ENCODE results near the gene CALML5.

CALML5 gene

DNA sequence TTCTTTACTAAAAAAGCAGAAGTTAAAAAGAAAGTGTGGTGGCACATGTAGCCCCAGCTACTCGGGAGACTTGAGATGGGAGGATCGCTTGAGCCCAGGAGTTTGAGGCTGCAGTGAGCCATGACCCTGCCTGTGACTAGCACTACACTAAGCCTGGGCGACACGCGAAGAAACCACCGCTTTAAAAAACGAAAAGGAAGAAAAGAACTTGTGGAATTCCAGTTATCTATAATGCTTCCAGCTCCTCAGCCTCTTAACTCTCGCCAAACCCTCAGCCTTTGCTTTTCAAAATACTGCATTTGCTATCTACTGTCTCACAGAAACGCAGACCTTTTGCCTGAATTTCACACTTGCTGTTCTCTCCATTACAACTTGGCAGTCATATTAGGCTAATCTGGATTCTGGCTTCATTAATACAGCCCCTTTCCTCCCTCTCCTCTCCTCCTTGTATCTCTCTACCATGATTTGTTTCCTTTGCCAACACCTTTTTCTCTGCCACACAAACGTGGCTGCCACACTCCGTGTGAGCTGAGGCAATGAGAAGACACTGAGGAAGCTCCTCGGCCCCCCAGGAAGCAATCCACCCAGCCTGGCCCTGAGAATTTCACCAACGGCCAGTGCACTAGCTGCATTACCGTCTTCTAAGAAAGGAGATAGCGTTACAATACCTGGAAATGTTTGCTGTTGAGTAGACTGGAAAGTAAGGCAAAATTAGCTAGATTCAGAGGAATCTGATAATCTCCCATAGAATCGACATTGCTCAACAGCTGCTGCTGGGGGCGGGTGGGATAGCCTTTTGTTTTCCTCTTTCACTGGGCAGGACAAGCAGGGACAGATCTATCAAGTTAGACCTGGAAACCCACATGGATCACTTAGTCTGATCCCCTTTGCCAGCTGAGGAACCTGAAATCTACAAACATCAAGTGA, 37.2 kb downstream of the CALML5 start:
- H3K27me3 ChIP-seq (ENCODE audit: insufficient read depth, low read length, poor library complexity), result no peaks in the 10 kb centered on the region
- no peak overlapping the region for H3K27ac ChIP-seq (ENCODE audit: low read length)
- H3K4me3 ChIP-seq (ENCODE audit: low read depth in 1 of 2, low read length in 2 of 2), result no peak overlapping the region
- TF ChIP-seq, protein P1, sequence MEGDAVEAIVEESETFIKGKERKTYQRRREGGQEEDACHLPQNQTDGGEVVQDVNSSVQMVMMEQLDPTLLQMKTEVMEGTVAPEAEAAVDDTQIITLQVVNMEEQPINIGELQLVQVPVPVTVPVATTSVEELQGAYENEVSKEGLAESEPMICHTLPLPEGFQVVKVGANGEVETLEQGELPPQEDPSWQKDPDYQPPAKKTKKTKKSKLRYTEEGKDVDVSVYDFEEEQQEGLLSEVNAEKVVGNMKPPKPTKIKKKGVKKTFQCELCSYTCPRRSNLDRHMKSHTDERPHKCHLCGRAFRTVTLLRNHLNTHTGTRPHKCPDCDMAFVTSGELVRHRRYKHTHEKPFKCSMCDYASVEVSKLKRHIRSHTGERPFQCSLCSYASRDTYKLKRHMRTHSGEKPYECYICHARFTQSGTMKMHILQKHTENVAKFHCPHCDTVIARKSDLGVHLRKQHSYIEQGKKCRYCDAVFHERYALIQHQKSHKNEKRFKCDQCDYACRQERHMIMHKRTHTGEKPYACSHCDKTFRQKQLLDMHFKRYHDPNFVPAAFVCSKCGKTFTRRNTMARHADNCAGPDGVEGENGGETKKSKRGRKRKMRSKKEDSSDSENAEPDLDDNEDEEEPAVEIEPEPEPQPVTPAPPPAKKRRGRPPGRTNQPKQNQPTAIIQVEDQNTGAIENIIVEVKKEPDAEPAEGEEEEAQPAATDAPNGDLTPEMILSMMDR (IDR thresholded peaks at IDR 0.05; ENCODE audit: borderline replicate concordance, extremely low read depth, low read length, poor library complexity, severe bottlenecking), result no peak
- no peak for TF ChIP-seq EZH2 (IDR thresholded peaks at IDR 0.05; ENCODE audit: borderline replicate concordance, low read depth, low read length, severe bottlenecking)
- ATAC-seq (ENCODE audit: insufficient read depth, low read depth) (no peak), DNase-seq (no peak)
- H2AFZ ChIP-seq (ENCODE audit: low read depth, low read length), result no peak overlapping the region
- no peaks in the 10 kb centered on the region for H3K9me3 ChIP-seq (ENCODE audit: insufficient read depth, low read length, severe bottlenecking)
- no peak overlapping the region for H3K9ac ChIP-seq (ENCODE audit: low read depth, low read length)
- no peaks in the 10 kb centered on the region for H3K4me1 ChIP-seq (ENCODE audit: insufficient read depth, low read length)
- no peak overlapping the region for H3K4me2 ChIP-seq (ENCODE audit: insufficient read depth, low read length)
- H3K36me3 ChIP-seq (ENCODE audit: insufficient read depth, low read length), result peaks cover 36% of the 10 kb centered on the region
- H4K20me1 ChIP-seq (ENCODE audit: insufficient read depth, low read length), result no peaks in the 10 kb centered on the region
- no peaks in the 10 kb centered on the region for H3K79me2 ChIP-seq (ENCODE audit: insufficient read depth, low read length)

DNA sequence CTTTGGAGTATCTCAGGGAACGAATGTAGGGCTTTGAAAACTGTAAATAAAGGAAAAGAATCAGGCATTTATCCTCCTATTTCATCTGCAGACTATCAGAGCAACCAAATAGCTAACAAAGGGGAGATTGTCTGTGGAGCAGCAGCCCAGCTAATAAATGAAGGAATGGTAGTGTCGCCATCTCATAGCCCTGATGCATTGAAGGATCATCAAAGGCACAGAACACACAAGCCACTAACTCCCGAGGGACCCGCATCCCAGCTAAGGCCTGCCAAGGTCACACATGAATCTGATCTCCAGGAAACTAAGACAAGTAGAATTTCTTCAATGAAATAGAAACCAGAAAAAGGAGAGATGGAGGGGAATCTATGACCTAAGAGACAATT, 38.2 kb downstream of the CALML5 start:
- H3K4me2 ChIP-seq (ENCODE audit: insufficient read depth, low read length), result no peak overlapping the region
- no peak for TF ChIP-seq EZH2 (IDR thresholded peaks at IDR 0.05; ENCODE audit: borderline replicate concordance, low read depth, low read length, severe bottlenecking)
- TF ChIP-seq, protein P1 (IDR thresholded peaks at IDR 0.05; ENCODE audit: borderline replicate concordance, extremely low read depth, low read length, poor library complexity, severe bottlenecking), result no peak

DNA sequence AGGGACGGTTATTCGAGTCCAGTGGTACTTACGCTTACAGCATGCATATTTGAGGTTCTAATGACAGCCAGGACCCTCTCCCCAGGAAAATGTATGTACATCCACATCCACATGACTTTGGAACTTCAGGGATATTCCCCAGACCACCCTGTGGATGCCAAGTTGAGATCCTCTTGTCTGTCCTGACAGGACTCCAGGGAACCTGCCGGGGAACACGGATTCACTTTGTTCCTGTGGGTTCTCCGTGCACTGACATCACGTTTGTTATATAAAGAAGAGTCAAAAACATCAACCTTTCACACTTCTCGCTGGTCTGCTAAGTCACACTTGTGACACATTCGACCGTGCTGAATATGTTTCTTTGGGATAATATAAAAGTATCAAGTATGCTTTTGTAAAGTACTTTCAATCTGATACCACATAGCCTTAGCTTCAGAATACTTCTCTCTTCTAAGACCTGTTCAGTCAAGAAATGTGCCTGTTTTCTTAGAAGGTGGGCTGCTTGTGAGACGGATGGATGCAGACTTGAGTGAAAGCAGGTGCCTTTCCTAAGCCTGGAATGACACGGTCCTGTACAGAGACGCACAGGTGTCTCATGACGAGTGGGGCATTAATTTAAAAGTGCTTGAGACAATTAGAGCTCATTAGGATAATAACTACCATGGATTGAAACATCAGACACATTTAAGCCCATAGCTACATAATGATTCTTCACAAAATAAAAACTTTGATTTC, 38.7 kb downstream of the CALML5 start:
- no peak overlapping the region for H2AFZ ChIP-seq (ENCODE audit: low read depth, low read length)
- no peaks in the 10 kb centered on the region for H3K9me3 ChIP-seq (ENCODE audit: insufficient read depth, low read length, severe bottlenecking)
- no peak for TF ChIP-seq EZH2 (IDR thresholded peaks at IDR 0.05; ENCODE audit: borderline replicate concordance, low read depth, low read length, severe bottlenecking)
- no peaks in the 10 kb centered on the region for H3K79me2 ChIP-seq (ENCODE audit: insufficient read depth, low read length)
- H3K27me3 ChIP-seq (ENCODE audit: insufficient read depth, low read length, poor library complexity), result no peaks in the 10 kb centered on the region
- H3K4me3 ChIP-seq (ENCODE audit: low read depth in 1 of 2, low read length in 2 of 2), result no peak overlapping the region
- no peak for DNase-seq
- no peaks in the 10 kb centered on the region; the same call in 1 of the 2 replicates for H4K20me1 ChIP-seq (ENCODE audit: insufficient read depth, low read length)
- H3K4me1 ChIP-seq (ENCODE audit: insufficient read depth, low read length), result no peaks in the 10 kb centered on the region
- no peak overlapping the region for H3K27ac ChIP-seq (ENCODE audit: low read length)
- H3K36me3 ChIP-seq (ENCODE audit: insufficient read depth, low read length), result peaks cover 50% of the 10 kb centered on the region
- ATAC-seq (ENCODE audit: insufficient read depth, low read depth), result no peak
- no peak overlapping the region for H3K4me2 ChIP-seq (ENCODE audit: insufficient read depth, low read length)
- H3K9ac ChIP-seq (ENCODE audit: low read depth, low read length), result no peak overlapping the region

More for the DNA sequence above, 38.2 kb downstream of the CALML5 start:
- Histone ChIP-seq H3K9ac (ENCODE audit: low read depth, low read length) (no peak overlapping the region), H3K4me3 (ENCODE audit: low read depth in 1 of 2, low read length in 2 of 2) (no peak overlapping the region), H3K27me3 (ENCODE audit: insufficient read depth, low read length, poor library complexity) (no peaks in the 10 kb centered on the region), H3K79me2 (ENCODE audit: insufficient read depth, low read length) (no peaks in the 10 kb centered on the region), H3K27ac (ENCODE audit: low read length) (no peak overlapping the region), H4K20me1 (ENCODE audit: insufficient read depth, low read length) (no peaks in the 10 kb centered on the region; the same call in 1 of the 2 replicates), H3K4me1 (ENCODE audit: insufficient read depth, low read length) (no peaks in the 10 kb centered on the region), H2AFZ (ENCODE audit: low read depth, low read length) (no peak overlapping the region), H3K9me3 (ENCODE audit: insufficient read depth, low read length, severe bottlenecking) (no peaks in the 10 kb centered on the region), H3K36me3 (ENCODE audit: insufficient read depth, low read length) (peaks cover 44% of the 10 kb centered on the region)
- ATAC-seq (ENCODE audit: insufficient read depth, low read depth) (peak; percentile 28; the same call in 1 of the 3 replicates), DNase-seq (peak; percentile 42)

All from DND-41 (cell line).